Measurements from ENCODE around the gene KLC3. TPM values are rescaled to one million over a fixed set of nuclear protein-coding genes. Genes with fewer than 3 reads are reported as not detected.

Gene KLC3
- polyA plus RNA-seq, 1 of the 3 experiments (the other 2 are of a cell fraction), result 1.2 TPM

GRCh38 chr19:45370410-45371204, 30.1 kb downstream of the KLC3 start, which contains the start of gene ERCC2 (continued):
- TF ChIP-seq MAX (IDR thresholded peaks at IDR 0.05; ENCODE audit: low read depth) (0 out of 2 replicates have a peak, but pooled peaks have one; percentile 19), NRF1 (IDR thresholded peaks at IDR 0.05; ENCODE audit: low read depth, low read length) (peak; percentile 95), JUND (IDR thresholded peaks at IDR 0.05) (no peak), RCOR1 (IDR thresholded peaks at IDR 0.05; ENCODE audit: low read length) (no peak), YY1 (IDR thresholded peaks at IDR 0.05; ENCODE audit: low read depth) (peak; percentile 75; the same call in 1 of the 2 replicates), FOSL2 (IDR thresholded peaks at IDR 0.05; ENCODE audit: borderline replicate concordance, low read depth) (no peak), EP300 (IDR thresholded peaks at IDR 0.05; ENCODE audit: borderline replicate concordance in 1 of 2, low read depth in 1 of 2, low read length in 1 of 2) (no peak), USF2 (IDR thresholded peaks at IDR 0.05; ENCODE audit: borderline replicate concordance, low read depth, low read length) (no peak), EZH2phosphoT487 (IDR thresholded peaks at IDR 0.05; ENCODE audit: borderline replicate concordance, low read depth) (no peak), ZBTB33 (IDR thresholded peaks at IDR 0.05; ENCODE audit: borderline replicate concordance, low read depth) (no peak), IRF3 (IDR thresholded peaks at IDR 0.05; ENCODE audit: low read depth, low read length) (no peak), RXRA (IDR thresholded peaks at IDR 0.05; ENCODE audit: borderline replicate concordance, low read depth) (no peak), PBX3 (IDR thresholded peaks at IDR 0.05) (peak; percentile 100), CTCF (IDR thresholded peaks at IDR 0.05) (no peak)

Measured in SK-N-SH (cell line).